Neural progenitor cell (in vitro differentiated cells): ENCODE data around the gene FARS2. TPM values are rescaled to one million over a fixed set of nuclear protein-coding genes. Genes with fewer than 3 reads are reported as not detected.

Experiments
- DNase-seq: peaks from one replicate; pipeline ENCODE4 v3.0.0-alpha.2; 2016; ENCODE audit warnings: low spot score
- H2AFZ ChIP-seq: fragments of 200-600 bp; sonication (generic); replicated peaks from 2 replicates; pipeline ENCODE4 v1.6.1; 2016; ENCODE audit warnings: antibody characterized with exemption
- H3F3A ChIP-seq: fragments of 200-600 bp; sonication (generic); 2 replicates; pipeline ENCODE4 v1.6.1; 2016; ENCODE audit warnings: antibody characterized with exemption, low read depth
- H3K27ac ChIP-seq: fragments of 200-600 bp; sonication (generic); 2 replicates; pipeline ENCODE4 v1.5.1; 2016; ENCODE audit warnings: mild to moderate bottlenecking
- H3K27me3 ChIP-seq: fragments of 200-600 bp; sonication (generic); 2 replicates; pipeline ENCODE4 v1.6.1; 2016; ENCODE audit warnings: mild to moderate bottlenecking, moderate library complexity
- H3K36me3 ChIP-seq: fragments of 200-600 bp; sonication (generic); 2 replicates; pipeline ENCODE4 v1.5.1; 2016
- H3K4me1 ChIP-seq: fragments of 200-600 bp; sonication (generic); 2 replicates; pipeline ENCODE4 v1.6.1; 2016; ENCODE audit warnings: mixed run types
- H3K4me2 ChIP-seq: fragments of 200-600 bp; sonication (generic); 2 replicates; pipeline ENCODE4 v1.6.1; 2016
- H3K4me3 ChIP-seq: fragments of 200-600 bp; sonication (generic); 2 replicates; pipeline ENCODE4 v1.5.1; 2016
- H3K79me2 ChIP-seq: fragments of 200-600 bp; sonication (generic); 2 replicates; pipeline ENCODE4 v1.6.1; 2016; ENCODE audit warnings: low read depth
- H3K9ac ChIP-seq: fragments of 200-600 bp; sonication (generic); 2 replicates; pipeline ENCODE4 v1.6.1; 2016
- H3K9me3 ChIP-seq: fragments of 200-600 bp; sonication (generic); 2 replicates; pipeline ENCODE4 v1.5.1; 2016; ENCODE audit warnings: low read depth
- H4K20me1 ChIP-seq: fragments of 200-600 bp; sonication (generic); 2 replicates; pipeline ENCODE4 v1.6.1; 2016; ENCODE audit warnings: low read depth
- H3K27ac Mint-ChIP-seq: 3 replicates; pipeline ENCODE4 v1.8.0; 2021; ENCODE audit warnings: mixed read lengths
- H3K27me3 Mint-ChIP-seq: 2 replicates; pipeline ENCODE4 v1.8.0; 2022; ENCODE audit warnings: low read depth, mild to moderate bottlenecking, inconsistent platforms, moderate library complexity, mixed read lengths; ENCODE audit not compliant: insufficient read depth
- H3K36me3 Mint-ChIP-seq: 3 replicates; pipeline ENCODE4 v1.8.0; 2021; ENCODE audit warnings: mixed read lengths
- H3K4me1 Mint-ChIP-seq: 3 replicates; pipeline ENCODE4 v1.8.0; 2021; ENCODE audit warnings: mixed read lengths
- H3K4me3 Mint-ChIP-seq: 3 replicates; pipeline ENCODE4 v1.8.0; 2021; ENCODE audit warnings: mild to moderate bottlenecking, moderate library complexity, mixed read lengths
- H3K9me3 Mint-ChIP-seq: 3 replicates; pipeline ENCODE4 v1.8.0; 2020; ENCODE audit warnings: mixed read lengths
- EZH2 ChIP-seq: fragments of 200-600 bp; sonication (generic); IDR thresholded peaks from 2 replicates; pipeline ENCODE4 v1.6.1; 2017; ENCODE audit warnings: antibody characterized with exemption, mild to moderate bottlenecking, moderate library complexity
- EZH2phosphoT487 ChIP-seq: fragments of 200-600 bp; sonication (generic); IDR thresholded peaks from 2 replicates; pipeline ENCODE4 v1.6.1; 2017; ENCODE audit warnings: antibody characterized with exemption
- total RNA-seq: library from RNA; depleted of rRNA; stranded (reverse); fragments of >200 nt; gene quantifications from 2 replicates; pipeline ENCODE4 v1.2.3, GENCODE V29; 2015; ENCODE audit warnings: low replicate concordance
- TF ChIP-seq, protein P1 (sequence below): fragments of 200-600 bp; sonication (generic); IDR thresholded peaks from 2 replicates; pipeline ENCODE4 v1.5.1; 2017; ENCODE audit warnings: antibody characterized with exemption, mild to moderate bottlenecking

FARS2 gene
- total RNA-seq, 1 donor from 2014 or later, result 10.8 TPM

DNA sequence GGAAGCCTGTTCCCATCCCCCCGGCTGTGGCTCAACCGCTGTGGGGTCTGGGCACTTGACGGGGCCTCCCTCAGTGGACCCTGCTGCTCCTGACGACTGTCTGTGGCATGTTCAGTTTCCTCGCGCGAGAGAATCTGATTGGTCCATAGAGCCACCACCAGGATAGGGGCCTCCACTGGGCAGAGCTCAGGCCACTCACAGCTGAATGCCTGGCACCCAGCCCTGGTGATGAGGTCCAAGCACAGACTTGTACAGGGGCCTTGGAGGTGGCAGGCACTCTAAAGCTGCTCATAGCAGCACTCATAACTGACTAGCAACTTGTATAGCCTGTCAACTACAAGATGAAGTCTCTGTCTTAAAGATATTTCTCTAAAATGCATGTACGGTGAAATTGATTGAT is 377.4 kb downstream of the FARS2 start:
- no peak overlapping the region for H3K4me3 ChIP-seq
- Mint-ChIP-seq H3K4me3 (no peak overlapping the region), H3K9me3 (peaks cover 9% of the 10 kb centered on the region), H3K27me3 (peaks cover 2% of the 10 kb centered on the region), H3K4me1 (no peaks in the 10 kb centered on the region), H3K36me3 (peaks cover 2% of the 10 kb centered on the region), H3K27ac (no peak overlapping the region)
- H3K4me1 ChIP-seq, result no peaks in the 10 kb centered on the region
- no peak overlapping the region for H3K27ac ChIP-seq
- no peaks in the 10 kb centered on the region for H3K79me2 ChIP-seq
- H3F3A ChIP-seq, result no peaks in the 10 kb centered on the region
- H2AFZ ChIP-seq, result no peak overlapping the region
- no peak for DNase-seq
- H3K4me2 ChIP-seq, result no peak overlapping the region
- no peaks in the 10 kb centered on the region for H3K27me3 ChIP-seq
- no peaks in the 10 kb centered on the region for H3K36me3 ChIP-seq
- H3K9me3 ChIP-seq, result no peaks in the 10 kb centered on the region
- H4K20me1 ChIP-seq, result no peaks in the 10 kb centered on the region
- TF ChIP-seq, protein P1, sequence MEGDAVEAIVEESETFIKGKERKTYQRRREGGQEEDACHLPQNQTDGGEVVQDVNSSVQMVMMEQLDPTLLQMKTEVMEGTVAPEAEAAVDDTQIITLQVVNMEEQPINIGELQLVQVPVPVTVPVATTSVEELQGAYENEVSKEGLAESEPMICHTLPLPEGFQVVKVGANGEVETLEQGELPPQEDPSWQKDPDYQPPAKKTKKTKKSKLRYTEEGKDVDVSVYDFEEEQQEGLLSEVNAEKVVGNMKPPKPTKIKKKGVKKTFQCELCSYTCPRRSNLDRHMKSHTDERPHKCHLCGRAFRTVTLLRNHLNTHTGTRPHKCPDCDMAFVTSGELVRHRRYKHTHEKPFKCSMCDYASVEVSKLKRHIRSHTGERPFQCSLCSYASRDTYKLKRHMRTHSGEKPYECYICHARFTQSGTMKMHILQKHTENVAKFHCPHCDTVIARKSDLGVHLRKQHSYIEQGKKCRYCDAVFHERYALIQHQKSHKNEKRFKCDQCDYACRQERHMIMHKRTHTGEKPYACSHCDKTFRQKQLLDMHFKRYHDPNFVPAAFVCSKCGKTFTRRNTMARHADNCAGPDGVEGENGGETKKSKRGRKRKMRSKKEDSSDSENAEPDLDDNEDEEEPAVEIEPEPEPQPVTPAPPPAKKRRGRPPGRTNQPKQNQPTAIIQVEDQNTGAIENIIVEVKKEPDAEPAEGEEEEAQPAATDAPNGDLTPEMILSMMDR, result no peak
- TF ChIP-seq EZH2phosphoT487 (no peak), EZH2 (no peak)
- H3K9ac ChIP-seq, result no peak overlapping the region

DNA sequence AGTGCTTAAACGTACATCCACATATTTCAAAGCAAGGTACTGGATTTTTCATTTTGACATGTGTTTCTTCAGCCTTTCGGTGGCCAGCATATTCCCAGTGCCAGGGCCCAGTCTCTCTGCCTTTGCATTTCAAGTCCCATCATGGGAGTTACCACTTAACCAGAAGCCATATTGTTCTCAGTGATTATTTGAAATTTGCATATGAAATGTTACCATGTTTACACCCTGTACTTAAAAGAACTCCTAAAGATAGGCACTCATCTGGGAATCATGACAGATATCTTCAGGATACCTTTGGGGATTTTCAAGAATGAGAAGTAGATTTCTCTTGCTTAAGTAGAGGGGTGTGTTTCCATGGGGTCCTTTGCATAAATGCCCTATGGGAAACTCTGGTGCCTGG is 377.9 kb downstream of the FARS2 start:
- Mint-ChIP-seq H3K27ac (no peak overlapping the region), H3K4me1 (no peaks in the 10 kb centered on the region), H3K27me3 (peaks cover 2% of the 10 kb centered on the region), H3K4me3 (no peak overlapping the region), H3K36me3 (peaks cover 2% of the 10 kb centered on the region), H3K9me3 (peaks cover 9% of the 10 kb centered on the region)
- H3K4me2 ChIP-seq, result no peak overlapping the region
- no peaks in the 10 kb centered on the region for H3K4me1 ChIP-seq
- no peaks in the 10 kb centered on the region for H4K20me1 ChIP-seq
- no peaks in the 10 kb centered on the region for H3K27me3 ChIP-seq
- no peak overlapping the region for H3K9ac ChIP-seq
- no peaks in the 10 kb centered on the region for H3K9me3 ChIP-seq
- no peak for TF ChIP-seq EZH2phosphoT487
- no peaks in the 10 kb centered on the region for H3K79me2 ChIP-seq
- H3K27ac ChIP-seq, result no peak overlapping the region
- no peaks in the 10 kb centered on the region for H3K36me3 ChIP-seq
- no peaks in the 10 kb centered on the region for H3F3A ChIP-seq
- DNase-seq, result no peak
- H2AFZ ChIP-seq, result no peak overlapping the region
- H3K4me3 ChIP-seq, result no peak overlapping the region

DNA sequence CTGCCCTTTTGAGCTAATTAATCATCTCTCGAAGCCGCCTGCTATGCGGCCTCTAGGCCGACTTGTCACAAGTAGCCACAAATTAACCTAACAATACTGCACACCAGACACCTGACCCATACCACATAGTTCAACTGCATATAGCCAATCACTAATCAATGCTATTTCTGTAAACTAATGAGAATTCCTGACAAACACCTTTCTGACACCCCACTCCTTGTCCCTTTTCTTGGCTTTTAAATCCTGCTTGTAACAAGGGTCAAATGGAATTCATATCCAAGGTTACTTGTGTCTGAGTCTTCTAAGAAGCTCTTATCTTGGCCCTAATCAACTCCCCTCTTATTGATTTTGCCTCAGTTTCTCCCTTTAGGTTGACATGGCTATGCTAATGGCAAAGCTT is 379.3 kb downstream of the FARS2 start:
- no peaks in the 10 kb centered on the region for H3F3A ChIP-seq
- H3K9ac ChIP-seq, result no peak overlapping the region
- no peaks in the 10 kb centered on the region for H3K36me3 ChIP-seq
- H3K4me1 ChIP-seq, result peaks cover 4% of the 10 kb centered on the region
- no peaks in the 10 kb centered on the region for H3K9me3 ChIP-seq
- no peak for DNase-seq
- no peak overlapping the region for H3K27ac Mint-ChIP-seq
- peaks cover 9% of the 10 kb centered on the region for H3K9me3 Mint-ChIP-seq
- no peak overlapping the region for H3K27ac ChIP-seq
- H3K36me3 Mint-ChIP-seq, result peaks cover 2% of the 10 kb centered on the region
- peaks cover 2% of the 10 kb centered on the region for H3K27me3 Mint-ChIP-seq
- H4K20me1 ChIP-seq, result no peaks in the 10 kb centered on the region
- no peak overlapping the region for H3K4me3 Mint-ChIP-seq
- H2AFZ ChIP-seq, result no peak overlapping the region
- no peak overlapping the region for H3K4me3 ChIP-seq
- H3K4me2 ChIP-seq, result no peak overlapping the region
- TF ChIP-seq EZH2phosphoT487, result no peak
- TF ChIP-seq EZH2, result no peak
- TF ChIP-seq, protein P1, result no peak
- H3K4me1 Mint-ChIP-seq, result peaks cover 4% of the 10 kb centered on the region
- no peaks in the 10 kb centered on the region for H3K27me3 ChIP-seq
- H3K79me2 ChIP-seq, result no peaks in the 10 kb centered on the region

DNA sequence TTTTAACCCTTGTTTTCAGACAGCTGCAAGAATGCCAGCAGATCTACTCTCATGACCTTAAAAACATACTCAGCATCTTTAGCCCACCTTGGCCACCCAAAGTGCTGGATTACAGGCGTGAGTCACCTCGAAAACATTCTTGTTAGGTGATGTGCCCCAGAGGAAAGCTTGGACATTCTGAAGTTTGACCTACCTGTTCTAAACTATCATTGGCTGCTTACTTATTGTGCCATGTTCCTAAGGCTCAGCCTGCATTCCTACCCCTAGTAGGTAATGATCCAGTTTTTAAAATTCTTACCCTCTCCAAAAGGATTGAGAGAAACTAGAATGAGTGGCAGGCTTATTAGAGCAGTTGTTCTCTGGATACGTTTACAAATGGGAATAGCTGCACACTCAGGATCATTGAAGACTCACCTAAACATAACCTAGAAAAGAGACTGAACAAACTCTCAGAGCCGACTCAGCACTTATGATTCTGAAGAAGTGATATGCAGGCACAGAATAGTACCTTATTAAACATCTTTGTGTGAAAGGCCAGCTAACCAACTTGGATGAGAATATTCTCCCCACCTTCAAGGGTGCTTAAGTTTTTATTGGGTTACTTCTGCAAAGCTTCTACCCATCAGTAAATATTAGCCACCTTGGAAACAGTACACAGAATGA is 383.3 kb downstream of the FARS2 start:
- Histone ChIP-seq H3K79me2 (no peaks in the 10 kb centered on the region), H3K36me3 (no peaks in the 10 kb centered on the region), H3K4me1 (peaks cover 7% of the 10 kb centered on the region), H3F3A (no peaks in the 10 kb centered on the region), H3K27ac (no peak overlapping the region), H3K9ac (no peak overlapping the region), H3K4me2 (no peak overlapping the region), H3K4me3 (no peak overlapping the region), H3K9me3 (no peaks in the 10 kb centered on the region), H2AFZ (no peak overlapping the region), H3K27me3 (no peaks in the 10 kb centered on the region), H4K20me1 (no peaks in the 10 kb centered on the region)
- TF ChIP-seq EZH2, result no peak
- no peak for TF ChIP-seq EZH2phosphoT487
- TF ChIP-seq, protein P1, result no peak
- H3K36me3 Mint-ChIP-seq, result peaks cover 2% of the 10 kb centered on the region
- H3K4me1 Mint-ChIP-seq, result peaks cover 6% of the 10 kb centered on the region
- no peak for DNase-seq
- H3K27ac Mint-ChIP-seq, result no peak overlapping the region
- no peak overlapping the region for H3K4me3 Mint-ChIP-seq
- peaks cover 2% of the 10 kb centered on the region for H3K27me3 Mint-ChIP-seq
- peaks cover 9% of the 10 kb centered on the region for H3K9me3 Mint-ChIP-seq
